ENCODE results near the gene KCP.

DNA sequence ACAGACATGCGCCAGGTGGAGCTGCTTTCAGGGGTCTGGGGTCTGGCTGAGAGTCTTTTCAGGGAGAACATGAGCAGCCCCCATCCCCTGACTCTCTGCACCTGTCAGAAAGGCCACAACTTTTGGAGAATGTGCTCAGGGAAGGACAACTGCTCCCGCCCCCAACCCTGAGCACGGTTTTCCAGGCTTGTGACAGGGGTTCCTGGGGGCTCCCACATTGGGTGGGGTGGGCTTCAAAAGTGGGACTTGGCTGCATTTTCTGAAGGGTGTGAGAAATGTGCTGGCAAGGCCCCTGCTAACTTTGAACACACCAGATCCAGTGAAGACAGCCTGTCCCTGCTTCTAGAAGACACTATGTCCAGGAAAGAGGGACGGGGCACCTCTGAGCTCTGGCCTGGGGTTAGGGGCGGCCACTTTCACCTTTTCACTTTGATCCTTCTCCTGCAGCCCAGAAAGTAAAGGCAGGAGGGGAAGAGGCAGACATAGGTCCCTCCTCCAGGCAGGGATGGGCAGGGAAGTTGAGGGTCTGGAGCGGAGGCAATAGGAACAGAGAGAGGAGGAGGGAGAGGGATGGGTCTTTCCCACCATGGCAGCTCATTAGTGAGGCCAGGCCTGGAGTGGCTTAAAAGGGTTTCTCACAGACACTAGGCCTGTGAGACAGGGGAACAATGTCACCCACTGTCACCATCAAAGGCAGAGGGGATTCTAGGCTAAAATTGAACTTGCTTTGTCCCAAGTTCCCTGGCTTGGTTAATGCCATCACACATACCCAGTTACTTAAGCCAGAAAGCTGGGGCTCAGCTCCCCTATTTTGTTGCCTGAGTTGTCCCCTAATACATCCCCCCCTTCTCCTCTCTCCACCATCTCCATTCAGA is 1.5 kb downstream of the KCP start:
- TF ChIP-seq, protein P1, sequence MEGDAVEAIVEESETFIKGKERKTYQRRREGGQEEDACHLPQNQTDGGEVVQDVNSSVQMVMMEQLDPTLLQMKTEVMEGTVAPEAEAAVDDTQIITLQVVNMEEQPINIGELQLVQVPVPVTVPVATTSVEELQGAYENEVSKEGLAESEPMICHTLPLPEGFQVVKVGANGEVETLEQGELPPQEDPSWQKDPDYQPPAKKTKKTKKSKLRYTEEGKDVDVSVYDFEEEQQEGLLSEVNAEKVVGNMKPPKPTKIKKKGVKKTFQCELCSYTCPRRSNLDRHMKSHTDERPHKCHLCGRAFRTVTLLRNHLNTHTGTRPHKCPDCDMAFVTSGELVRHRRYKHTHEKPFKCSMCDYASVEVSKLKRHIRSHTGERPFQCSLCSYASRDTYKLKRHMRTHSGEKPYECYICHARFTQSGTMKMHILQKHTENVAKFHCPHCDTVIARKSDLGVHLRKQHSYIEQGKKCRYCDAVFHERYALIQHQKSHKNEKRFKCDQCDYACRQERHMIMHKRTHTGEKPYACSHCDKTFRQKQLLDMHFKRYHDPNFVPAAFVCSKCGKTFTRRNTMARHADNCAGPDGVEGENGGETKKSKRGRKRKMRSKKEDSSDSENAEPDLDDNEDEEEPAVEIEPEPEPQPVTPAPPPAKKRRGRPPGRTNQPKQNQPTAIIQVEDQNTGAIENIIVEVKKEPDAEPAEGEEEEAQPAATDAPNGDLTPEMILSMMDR (IDR thresholded peaks at IDR 0.05), result no peak
- TF ChIP-seq, protein P2, sequence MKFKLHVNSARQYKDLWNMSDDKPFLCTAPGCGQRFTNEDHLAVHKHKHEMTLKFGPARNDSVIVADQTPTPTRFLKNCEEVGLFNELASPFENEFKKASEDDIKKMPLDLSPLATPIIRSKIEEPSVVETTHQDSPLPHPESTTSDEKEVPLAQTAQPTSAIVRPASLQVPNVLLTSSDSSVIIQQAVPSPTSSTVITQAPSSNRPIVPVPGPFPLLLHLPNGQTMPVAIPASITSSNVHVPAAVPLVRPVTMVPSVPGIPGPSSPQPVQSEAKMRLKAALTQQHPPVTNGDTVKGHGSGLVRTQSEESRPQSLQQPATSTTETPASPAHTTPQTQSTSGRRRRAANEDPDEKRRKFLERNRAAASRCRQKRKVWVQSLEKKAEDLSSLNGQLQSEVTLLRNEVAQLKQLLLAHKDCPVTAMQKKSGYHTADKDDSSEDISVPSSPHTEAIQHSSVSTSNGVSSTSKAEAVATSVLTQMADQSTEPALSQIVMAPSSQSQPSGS (CRISPR knock-in tag; IDR thresholded peaks at IDR 0.05; ENCODE audit: borderline replicate concordance, low read depth), result no peak
- TF ChIP-seq, protein P3, sequence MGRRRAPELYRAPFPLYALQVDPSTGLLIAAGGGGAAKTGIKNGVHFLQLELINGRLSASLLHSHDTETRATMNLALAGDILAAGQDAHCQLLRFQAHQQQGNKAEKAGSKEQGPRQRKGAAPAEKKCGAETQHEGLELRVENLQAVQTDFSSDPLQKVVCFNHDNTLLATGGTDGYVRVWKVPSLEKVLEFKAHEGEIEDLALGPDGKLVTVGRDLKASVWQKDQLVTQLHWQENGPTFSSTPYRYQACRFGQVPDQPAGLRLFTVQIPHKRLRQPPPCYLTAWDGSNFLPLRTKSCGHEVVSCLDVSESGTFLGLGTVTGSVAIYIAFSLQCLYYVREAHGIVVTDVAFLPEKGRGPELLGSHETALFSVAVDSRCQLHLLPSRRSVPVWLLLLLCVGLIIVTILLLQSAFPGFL (CRISPR knock-in tag; IDR thresholded peaks at IDR 0.05; ENCODE audit: borderline replicate concordance), result no peak
- TF ChIP-seq TP53 (CRISPR knock-in tag; IDR thresholded peaks at IDR 0.05) (no peak), PRRX2 (CRISPR knock-in tag; IDR thresholded peaks at IDR 0.05) (no peak), MXD4 (CRISPR knock-in tag; IDR thresholded peaks at IDR 0.05; ENCODE audit: borderline replicate concordance) (no peak), CREB1 (CRISPR knock-in tag; IDR thresholded peaks at IDR 0.05) (no peak), OVOL2 (CRISPR knock-in tag; IDR thresholded peaks at IDR 0.05; ENCODE audit: borderline replicate concordance) (no peak), ESRRA (CRISPR knock-in tag; IDR thresholded peaks at IDR 0.05; ENCODE audit: borderline replicate concordance) (no peak), NR3C1 (CRISPR knock-in tag; conservative IDR thresholded peaks at IDR 0.05; ENCODE audit: low read depth) (no peak), NR1H2 (CRISPR knock-in tag; IDR thresholded peaks at IDR 0.05) (no peak)
- TF ChIP-seq, protein P4, sequence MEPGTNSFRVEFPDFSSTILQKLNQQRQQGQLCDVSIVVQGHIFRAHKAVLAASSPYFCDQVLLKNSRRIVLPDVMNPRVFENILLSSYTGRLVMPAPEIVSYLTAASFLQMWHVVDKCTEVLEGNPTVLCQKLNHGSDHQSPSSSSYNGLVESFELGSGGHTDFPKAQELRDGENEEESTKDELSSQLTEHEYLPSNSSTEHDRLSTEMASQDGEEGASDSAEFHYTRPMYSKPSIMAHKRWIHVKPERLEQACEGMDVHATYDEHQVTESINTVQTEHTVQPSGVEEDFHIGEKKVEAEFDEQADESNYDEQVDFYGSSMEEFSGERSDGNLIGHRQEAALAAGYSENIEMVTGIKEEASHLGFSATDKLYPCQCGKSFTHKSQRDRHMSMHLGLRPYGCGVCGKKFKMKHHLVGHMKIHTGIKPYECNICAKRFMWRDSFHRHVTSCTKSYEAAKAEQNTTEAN (CRISPR knock-in tag; IDR thresholded peaks at IDR 0.05), result no peak
- TF ChIP-seq, protein P5, sequence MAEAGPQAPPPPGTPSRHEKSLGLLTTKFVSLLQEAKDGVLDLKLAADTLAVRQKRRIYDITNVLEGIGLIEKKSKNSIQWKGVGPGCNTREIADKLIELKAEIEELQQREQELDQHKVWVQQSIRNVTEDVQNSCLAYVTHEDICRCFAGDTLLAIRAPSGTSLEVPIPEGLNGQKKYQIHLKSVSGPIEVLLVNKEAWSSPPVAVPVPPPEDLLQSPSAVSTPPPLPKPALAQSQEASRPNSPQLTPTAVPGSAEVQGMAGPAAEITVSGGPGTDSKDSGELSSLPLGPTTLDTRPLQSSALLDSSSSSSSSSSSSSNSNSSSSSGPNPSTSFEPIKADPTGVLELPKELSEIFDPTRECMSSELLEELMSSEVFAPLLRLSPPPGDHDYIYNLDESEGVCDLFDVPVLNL (CRISPR knock-in tag; IDR thresholded peaks at IDR 0.05; ENCODE audit: borderline replicate concordance, low read depth), result no peak
- TF ChIP-seq, protein P6, sequence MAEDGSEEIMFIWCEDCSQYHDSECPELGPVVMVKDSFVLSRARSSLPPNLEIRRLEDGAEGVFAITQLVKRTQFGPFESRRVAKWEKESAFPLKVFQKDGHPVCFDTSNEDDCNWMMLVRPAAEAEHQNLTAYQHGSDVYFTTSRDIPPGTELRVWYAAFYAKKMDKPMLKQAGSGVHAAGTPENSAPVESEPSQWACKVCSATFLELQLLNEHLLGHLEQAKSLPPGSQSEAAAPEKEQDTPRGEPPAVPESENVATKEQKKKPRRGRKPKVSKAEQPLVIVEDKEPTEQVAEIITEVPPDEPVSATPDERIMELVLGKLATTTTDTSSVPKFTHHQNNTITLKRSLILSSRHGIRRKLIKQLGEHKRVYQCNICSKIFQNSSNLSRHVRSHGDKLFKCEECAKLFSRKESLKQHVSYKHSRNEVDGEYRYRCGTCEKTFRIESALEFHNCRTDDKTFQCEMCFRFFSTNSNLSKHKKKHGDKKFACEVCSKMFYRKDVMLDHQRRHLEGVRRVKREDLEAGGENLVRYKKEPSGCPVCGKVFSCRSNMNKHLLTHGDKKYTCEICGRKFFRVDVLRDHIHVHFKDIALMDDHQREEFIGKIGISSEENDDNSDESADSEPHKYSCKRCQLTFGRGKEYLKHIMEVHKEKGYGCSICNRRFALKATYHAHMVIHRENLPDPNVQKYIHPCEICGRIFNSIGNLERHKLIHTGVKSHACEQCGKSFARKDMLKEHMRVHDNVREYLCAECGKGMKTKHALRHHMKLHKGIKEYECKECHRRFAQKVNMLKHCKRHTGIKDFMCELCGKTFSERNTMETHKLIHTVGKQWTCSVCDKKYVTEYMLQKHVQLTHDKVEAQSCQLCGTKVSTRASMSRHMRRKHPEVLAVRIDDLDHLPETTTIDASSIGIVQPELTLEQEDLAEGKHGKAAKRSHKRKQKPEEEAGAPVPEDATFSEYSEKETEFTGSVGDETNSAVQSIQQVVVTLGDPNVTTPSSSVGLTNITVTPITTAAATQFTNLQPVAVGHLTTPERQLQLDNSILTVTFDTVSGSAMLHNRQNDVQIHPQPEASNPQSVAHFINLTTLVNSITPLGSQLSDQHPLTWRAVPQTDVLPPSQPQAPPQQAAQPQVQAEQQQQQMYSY (CRISPR knock-in tag; IDR thresholded peaks at IDR 0.05), result no peak
